ENCODE data around the gene RNF168.
A peak's percentile ranks its signal among the peaks of the same experiment; 100 is the strongest.
"Not testable (repeated sequence)": the region's sequence is repeated elsewhere in the genome, so short reads cannot be mapped to it uniquely, and the experiment has no call there.

The RNF168 gene

DNA sequence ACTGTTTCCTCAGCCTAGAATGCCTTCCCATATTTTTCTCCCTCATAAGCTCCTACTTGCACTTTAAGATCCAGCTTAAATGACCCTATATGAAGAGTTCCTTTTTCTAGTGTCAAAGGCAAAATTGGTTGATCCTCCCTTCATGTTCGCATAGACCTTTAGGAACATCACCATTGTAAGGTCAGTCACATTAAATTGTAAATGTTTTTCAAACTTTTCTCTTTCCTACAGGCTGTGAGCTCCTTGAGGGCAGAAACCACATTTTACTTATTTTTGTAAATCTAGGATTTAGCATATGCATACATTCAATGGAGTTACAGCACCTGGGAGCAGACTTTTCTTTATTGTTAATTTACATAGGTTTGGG is 10.8 kb upstream of the RNF168 start:
- DNase-seq: no peak

DNA sequence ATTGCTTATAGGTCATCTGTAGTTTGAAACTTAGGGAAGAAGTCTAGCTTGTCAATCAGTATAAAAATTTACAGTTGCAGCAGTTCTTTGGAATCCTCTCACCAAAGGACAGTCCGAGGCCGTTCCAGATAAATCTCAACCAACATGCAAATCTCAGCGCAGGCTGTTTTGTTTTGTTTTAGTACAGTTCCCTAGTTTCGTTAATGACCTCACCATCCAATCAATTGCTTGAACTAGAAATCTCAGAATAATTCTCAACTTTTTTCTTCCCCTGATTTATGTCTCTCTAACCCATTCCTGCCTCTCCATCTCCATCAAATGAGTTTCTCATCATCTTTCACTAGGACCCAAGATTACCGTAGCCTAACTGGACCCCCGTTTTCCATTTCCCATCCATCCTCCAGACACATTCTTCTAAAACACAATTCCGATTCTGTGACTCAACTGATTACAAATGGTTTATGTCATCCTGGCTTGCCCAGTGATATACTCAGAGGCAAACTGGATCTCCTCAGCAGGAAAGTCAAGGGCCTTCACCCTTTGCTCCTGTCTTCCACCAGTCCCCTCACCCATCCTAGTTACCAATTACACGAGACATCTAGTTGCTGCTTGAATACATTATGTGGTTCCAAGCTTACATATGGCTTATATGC is 10.3 kb upstream of the RNF168 start:
- no peak for DNase-seq

- DNase-seq: not testable (repeated sequence)
Measured at GRCh38 chr3:196511646-196512425, 8.3 kb upstream of the RNF168 start.

DNA sequence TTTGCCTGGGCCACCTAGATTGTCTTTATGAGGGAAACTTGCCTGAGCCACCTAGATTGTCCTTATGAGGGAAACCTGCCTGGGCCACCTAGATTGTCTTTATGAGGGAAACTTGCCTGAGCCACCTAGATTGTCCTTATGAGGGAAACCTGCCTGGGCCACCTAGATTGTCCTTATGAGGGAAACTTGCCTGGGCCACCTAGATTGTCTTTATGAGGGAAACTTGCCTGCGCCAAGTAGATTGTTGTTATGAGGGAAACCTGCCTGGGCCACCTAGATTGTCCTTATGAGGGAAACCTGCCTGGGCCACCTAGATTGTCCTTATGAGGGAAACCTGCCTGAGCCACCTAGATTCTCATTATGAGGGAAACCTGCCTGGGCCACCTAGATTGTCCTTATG is 7.5 kb upstream of the RNF168 start:
- not testable (repeated sequence) for DNase-seq

DNA sequence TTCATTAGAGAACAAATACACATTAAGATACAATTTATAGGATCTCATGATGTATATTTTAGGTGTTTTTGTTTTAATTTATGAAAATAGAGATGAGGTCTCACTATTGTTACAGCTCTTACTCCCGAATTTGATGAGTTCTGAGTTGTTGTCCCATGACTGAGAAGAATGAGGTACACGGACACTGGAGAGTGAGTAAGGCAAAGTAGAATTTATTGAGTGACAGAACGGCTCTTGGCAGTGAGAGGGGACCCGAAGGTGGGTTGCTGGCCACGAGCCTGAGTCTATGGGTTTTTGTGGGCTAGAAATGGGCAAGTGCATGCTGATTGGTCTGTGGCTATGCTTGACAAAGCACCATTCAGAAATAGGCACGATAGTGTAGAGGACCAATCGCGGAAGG is 3.1 kb upstream of the RNF168 start:
- no peak for DNase-seq

GRCh38 chr3:196504556-196504955 is 988 bp upstream of the RNF168 start:
- DNase-seq: no peak

GRCh38 chr3:196504077-196504398 is 470 bp upstream of the RNF168 start:
- DNase-seq: not testable (repeated sequence)

- DNase-seq: peak; percentile 68
Measured at GRCh38 chr3:196502775-196503195, 783 bp downstream of the RNF168 start.

DNA sequence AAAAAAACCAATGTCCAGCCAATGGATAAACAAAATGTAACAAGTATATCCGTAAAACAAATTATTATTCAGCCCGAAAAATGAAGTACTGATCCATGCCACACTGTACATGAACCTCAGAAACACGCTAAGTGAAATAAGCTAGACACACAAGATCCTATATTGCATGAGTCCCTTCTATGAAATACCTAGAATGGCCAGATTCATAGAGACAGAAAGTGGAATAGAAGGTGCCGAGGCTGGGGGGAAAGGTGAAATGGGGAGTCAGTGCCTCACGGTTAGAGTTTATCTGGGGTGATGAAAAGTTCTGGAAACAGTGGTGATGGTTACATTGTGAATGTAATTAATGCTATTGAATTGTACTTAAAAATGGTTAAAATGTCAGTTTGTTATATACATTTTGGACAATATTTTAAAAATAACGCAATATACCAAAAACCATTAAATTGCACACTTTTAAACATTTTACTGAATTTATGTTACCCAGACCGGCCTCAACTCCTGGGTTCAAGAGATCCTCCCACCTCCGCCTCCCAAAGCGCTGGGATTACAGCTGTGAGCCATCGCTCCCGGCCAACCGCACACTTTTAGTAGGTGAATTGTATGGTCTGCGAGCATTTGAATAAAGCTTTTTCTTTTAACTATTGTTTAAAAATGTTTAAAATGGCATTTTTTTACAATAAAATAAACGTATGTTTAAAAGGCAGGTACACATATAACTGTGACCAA is 2.1 kb downstream of the RNF168 start:
- no peak for DNase-seq

DNA sequence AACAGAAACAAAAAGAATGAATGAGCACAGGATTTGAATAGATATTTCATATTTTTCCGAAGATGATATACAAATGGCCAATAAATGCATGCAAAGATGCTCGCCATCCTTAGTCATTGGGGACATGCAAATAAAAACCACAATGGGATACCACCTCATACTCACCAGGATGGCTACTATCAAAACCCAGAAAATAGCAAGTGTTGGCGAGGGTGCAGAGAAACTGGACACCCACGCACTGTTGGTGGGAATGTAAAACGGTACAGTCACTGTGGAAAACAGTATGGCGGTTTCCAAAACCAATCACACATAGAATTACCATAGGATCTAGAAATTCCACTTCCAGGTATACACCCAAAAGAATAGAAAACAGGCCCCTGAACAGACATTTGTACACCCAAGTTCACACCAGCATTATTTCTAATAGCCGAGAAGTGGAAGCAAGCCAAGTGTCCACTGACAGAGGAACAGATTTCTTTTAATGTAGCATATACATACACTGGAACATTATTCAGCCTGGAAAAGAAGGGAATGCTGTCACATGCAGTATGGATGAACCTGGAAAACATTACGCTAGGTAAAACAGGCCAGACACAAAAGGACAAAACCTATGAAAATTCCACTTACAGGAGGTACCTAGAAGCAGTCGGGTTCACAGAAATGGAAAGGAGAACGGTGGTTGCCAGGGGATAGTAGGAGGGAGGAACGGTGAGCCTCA is 3.6 kb downstream of the RNF168 start:
- DNase-seq: no peak

GRCh38 chr3:196499061-196499460 is 4.5 kb downstream of the RNF168 start:
- DNase-seq: no peak

- DNase-seq: no peak
Measured at GRCh38 chr3:196498297-196498696, 5.3 kb downstream of the RNF168 start.

GRCh38 chr3:196496183-196496582 is 7.4 kb downstream of the RNF168 start:
- DNase-seq: no peak

GRCh38 chr3:196493292-196493691 is 10.3 kb downstream of the RNF168 start:
- DNase-seq: no peak

- DNase-seq: no peak
Measured at GRCh38 chr3:196492080-196492479, 11.5 kb downstream of the RNF168 start.

DNA sequence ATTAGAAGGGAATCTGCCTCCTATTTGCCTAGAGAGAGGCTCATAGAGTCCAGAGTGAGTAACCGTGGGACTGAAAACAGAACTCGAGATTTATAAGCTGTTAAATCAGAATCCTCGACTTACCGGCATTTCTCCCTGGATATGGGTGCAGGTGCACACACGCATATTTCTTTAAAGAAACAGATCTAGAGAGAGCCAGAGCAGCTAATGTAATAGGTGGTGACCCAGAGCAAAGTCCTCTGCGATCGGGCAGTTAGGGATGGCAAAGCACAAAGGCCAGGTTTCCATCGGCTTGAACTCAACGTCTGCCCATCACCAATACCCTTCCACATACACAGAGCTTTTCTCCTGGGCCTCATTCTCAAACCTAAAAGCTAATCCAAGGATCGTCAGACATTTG is 13.8 kb downstream of the RNF168 start:
- no peak for DNase-seq

DNA sequence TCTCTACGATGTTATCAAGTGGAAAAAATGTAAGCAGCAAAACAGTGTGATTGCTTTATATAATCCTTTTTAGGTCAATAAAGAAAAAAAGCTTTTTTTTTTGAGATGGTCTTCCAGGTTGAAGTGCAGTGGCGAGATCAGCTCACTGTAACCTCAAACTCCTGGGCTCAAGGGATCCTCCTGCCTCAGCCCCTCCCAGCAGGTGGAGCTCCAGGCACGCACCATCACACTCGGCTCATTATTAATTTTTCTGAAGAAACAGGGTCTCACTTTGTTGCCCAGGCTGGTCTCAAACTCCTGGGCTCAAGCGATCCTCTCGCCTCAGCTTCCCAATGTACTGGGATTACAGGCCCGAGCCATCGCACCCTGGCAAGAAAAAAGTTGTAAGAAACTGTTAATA is 17.3 kb downstream of the RNF168 start:
- peak; percentile 51 for DNase-seq

- no peak for DNase-seq
Measured at GRCh38 chr3:196477678-196478077, 25.9 kb downstream of the RNF168 start.

DNA sequence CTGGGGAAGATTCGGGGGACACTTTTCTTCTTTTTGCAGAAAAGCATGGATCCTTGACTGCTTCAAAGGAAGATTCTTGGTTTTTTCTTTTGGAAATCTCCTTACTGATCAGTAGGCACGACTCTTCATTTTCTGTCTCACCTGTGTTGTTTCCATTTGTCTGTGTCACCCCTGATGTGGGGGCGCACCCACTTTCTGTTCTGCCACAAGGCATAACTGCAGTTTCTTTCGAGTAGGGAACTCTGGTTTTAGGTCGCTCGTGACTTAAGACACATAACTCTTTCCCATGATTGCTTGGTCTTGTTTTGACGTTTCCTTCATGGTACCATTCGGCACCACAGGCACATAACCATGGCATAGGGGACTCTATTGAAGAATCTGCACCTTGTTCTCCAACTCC is 31.3 kb downstream of the RNF168 start:
- no peak for DNase-seq

GRCh38 chr3:196471551-196471950 is 32.0 kb downstream of the RNF168 start:
- DNase-seq: no peak

- DNase-seq: not testable (repeated sequence)
Measured at GRCh38 chr3:196470182-196470581, 33.4 kb downstream of the RNF168 start.

GRCh38 chr3:196463804-196464203 is 39.8 kb downstream of the RNF168 start:
- DNase-seq: no peak

GRCh38 chr3:196463478-196463756 is 40.2 kb downstream of the RNF168 start:
- DNase-seq: no peak
